ENCODE results near the gene METTL23. TPM values are rescaled to one million over a fixed set of nuclear protein-coding genes. Genes with fewer than 3 reads are reported as not detected.
A peak's percentile ranks its signal among the peaks of the same experiment; 100 is the strongest.

The METTL23 gene
- total and polyA plus RNA-seq, 8 donors = 1.2 to 72.1 (median 31.7) TPM

DNA sequence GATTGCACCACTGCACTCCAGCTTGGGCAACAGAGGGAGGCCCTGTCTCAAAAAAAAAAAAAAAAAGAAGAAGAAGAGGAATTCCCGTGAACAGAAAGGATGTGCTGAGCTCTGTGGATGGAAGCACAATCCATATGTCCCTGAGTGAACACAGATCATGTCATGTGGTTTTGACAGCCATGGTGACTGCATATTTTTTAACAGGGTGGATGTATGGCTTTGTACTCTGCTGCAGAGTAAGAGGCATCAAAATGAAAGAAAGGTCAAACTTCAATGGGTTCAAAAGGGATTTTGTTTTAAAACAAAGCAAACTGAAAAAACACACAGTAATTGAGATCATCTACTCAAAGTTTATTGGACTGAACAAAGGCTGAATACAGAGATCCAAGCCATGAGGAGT lies 47.4 kb upstream of the METTL23 start:
- H3K9me3 ChIP-seq = no peaks in the 10 kb centered on the region
- no peak for DNase-seq
- H3K4me3 ChIP-seq = no peak overlapping the region
- TF ChIP-seq POLR2AphosphoS5 (IDR thresholded peaks at IDR 0.05) (no peak), EP300 (IDR thresholded peaks at IDR 0.05) (no peak), POLR2A (IDR thresholded peaks at IDR 0.05) (no peak)
- TF ChIP-seq, protein P1, sequence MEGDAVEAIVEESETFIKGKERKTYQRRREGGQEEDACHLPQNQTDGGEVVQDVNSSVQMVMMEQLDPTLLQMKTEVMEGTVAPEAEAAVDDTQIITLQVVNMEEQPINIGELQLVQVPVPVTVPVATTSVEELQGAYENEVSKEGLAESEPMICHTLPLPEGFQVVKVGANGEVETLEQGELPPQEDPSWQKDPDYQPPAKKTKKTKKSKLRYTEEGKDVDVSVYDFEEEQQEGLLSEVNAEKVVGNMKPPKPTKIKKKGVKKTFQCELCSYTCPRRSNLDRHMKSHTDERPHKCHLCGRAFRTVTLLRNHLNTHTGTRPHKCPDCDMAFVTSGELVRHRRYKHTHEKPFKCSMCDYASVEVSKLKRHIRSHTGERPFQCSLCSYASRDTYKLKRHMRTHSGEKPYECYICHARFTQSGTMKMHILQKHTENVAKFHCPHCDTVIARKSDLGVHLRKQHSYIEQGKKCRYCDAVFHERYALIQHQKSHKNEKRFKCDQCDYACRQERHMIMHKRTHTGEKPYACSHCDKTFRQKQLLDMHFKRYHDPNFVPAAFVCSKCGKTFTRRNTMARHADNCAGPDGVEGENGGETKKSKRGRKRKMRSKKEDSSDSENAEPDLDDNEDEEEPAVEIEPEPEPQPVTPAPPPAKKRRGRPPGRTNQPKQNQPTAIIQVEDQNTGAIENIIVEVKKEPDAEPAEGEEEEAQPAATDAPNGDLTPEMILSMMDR (IDR thresholded peaks at IDR 0.05) = no peak
- H3K27me3 ChIP-seq = no peaks in the 10 kb centered on the region
- peaks cover 16 to 48% (median 33%) of the 10 kb centered on the region in 4 donors for H3K4me1 ChIP-seq
- intact Hi-C loops (cut with DNase I; ENCODE audit: low total_unique reads) = no loop called here
- H3K27ac ChIP-seq = no peak overlapping the region
- H3K36me3 ChIP-seq = peaks cover 0 to 49% (median 34%) of the 10 kb centered on the region in 4 donors
- WGBS, 5 donors = 79 to 92% (median 80%) methylated on average over 1 of the region's 1 CpG

DNA sequence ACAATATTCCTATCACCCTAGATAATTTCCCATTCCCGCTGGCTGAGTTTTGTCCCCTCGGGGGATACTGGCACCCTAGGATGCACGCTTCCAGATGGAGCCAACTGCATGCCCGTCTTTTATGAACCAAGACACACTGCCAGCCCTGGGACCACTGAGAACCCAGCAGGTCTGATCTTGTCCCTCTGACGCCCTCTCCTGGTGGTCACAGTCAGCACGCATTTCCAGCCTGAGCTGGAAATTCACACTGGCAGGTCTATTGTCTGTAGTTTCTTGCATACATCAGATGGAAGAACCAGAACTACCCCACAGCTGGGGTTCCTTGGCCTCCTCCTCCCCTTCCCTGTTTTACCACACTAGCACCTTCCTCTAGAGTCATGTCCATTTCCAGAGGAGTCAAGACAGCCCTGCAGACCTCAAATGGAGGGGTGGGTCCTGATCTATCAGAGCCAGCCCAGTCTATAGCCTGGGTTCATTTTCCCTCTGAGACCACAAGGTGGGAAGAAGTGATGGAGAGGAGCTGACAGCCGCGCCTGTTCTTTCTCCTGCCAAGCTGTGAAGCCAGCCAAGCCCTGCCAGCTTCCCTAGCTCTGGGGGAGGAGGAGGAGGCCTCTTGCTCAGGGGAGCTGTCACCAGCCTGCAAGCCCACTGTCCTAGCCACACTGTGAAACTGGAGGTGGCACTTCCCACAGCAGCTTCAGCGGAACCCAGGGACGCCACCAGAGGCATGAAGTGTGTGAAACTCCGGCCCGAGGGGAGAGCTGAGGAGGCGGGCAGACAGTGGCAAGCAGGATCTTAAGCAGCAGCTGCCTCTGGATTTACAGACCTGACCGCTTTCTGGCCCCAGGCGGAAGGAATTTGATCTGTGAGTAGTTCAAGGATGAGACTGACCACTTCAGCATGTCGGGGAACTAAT lies 45.2 kb upstream of the METTL23 start:
- H3K27ac ChIP-seq = peak overlapping the region in 4 of 5 donors; percentile 28 to 66 (median 32)
- peaks cover 16 to 67% (median 45%) of the 10 kb centered on the region in 4 donors for H3K4me1 ChIP-seq
- H3K4me3 ChIP-seq = no peak overlapping the region
- H3K27me3 ChIP-seq = no peaks in the 10 kb centered on the region
- DNase-seq = peak; percentile 80 to 91
- WGBS, 5 donors = 47 to 60% (median 57%) methylated on average over 12 to 16 of the region's 16 CpGs
- intact Hi-C loops (cut with DNase I; ENCODE audit: low total_unique reads) = no loop called here
- no peaks in the 10 kb centered on the region for H3K9me3 ChIP-seq
- peaks cover 0 to 52% (median 38%) of the 10 kb centered on the region in 4 donors for H3K36me3 ChIP-seq
- TF ChIP-seq POLR2AphosphoS5 (IDR thresholded peaks at IDR 0.05) (peak in 2 of 3 donors; percentile 15 to 53), EP300 (IDR thresholded peaks at IDR 0.05) (no peak), POLR2A (IDR thresholded peaks at IDR 0.05) (no peak)
- TF ChIP-seq, protein P1 (IDR thresholded peaks at IDR 0.05) = peak in 5 of 7 experiments; percentile 39 to 88 (median 78)

DNA sequence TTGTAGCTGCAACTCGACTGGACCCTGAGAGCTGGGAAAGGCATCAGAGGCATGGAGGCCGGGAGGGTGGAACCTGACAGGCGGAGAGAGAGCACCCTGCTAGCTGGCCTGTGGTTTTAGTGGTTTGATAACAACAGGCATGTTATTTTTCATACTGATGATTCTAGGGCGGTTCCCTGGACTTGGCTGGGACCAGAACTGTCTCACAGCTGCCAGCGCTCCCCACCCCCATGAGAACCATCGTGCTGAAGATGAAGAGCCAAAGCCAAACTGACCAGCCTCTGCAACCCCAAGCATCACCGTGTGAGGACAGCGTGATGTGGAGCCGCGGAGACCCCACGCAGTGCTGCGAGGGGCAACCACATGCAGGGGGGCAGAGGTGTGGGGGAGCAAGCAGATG lies 44.3 kb upstream of the METTL23 start:
- intact Hi-C loops (cut with DNase I; ENCODE audit: low total_unique reads) = no loop called here
- H3K36me3 ChIP-seq = peaks cover 0 to 51% (median 32%) of the 10 kb centered on the region in 4 donors
- peaks cover 21 to 76% (median 53%) of the 10 kb centered on the region in 4 donors for H3K4me1 ChIP-seq
- 81 to 84% (median 83%) methylated on average over 7 to 12 of the region's 12 CpGs for WGBS, 5 donors
- TF ChIP-seq POLR2A (IDR thresholded peaks at IDR 0.05) (no peak), POLR2AphosphoS5 (IDR thresholded peaks at IDR 0.05) (no peak)
- no peak overlapping the region for H3K4me3 ChIP-seq
- DNase-seq = no peak
- peak overlapping the region in 4 of 5 donors; percentile 28 to 66 (median 32) for H3K27ac ChIP-seq
- H3K9me3 ChIP-seq = no peaks in the 10 kb centered on the region
- no peaks in the 10 kb centered on the region for H3K27me3 ChIP-seq

DNA sequence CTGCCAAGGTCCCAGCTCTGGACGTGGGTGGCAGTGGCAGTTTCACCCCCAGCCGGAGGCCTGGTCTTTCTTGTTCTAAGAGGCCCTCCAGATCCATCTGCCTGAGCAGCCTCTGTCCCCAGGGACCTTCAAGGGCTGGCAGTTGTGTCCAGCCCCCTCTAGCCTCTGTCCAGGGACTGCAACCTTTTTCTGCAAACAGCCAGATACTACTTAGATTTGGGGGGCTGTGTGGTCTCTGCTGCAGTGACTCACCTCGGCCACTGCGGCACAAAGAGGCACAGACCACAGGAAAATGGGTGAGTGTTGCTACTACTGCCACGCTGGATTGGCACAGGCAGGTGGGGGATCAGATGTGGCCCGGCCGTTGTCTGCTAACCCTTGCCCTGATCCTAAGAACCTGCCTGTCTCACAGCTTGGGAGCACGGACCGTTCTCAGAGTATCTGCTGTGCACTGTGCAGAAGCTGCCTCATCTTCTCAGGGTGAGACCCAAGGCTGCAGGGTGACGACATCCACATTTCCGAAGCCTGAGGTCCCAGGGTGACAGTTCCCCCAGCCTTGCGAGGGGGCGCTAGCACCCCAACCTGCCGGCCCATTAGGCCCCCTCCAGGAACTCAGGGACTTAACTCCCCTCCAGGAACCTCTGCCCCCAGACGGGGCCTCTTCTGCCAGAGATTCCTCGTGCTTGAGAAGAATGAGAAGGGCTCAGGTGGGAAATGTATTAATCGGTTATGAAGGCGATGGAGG lies 43.5 kb upstream of the METTL23 start:
- no peaks in the 10 kb centered on the region for H3K9me3 ChIP-seq
- intact Hi-C loops (cut with DNase I; ENCODE audit: low total_unique reads) = no loop called here
- WGBS, 5 donors = 74 to 82% (median 78%) methylated on average over 14 to 18 of the region's 18 CpGs
- no peak for DNase-seq
- TF ChIP-seq POLR2AphosphoS5 (IDR thresholded peaks at IDR 0.05) (no peak), POLR2A (IDR thresholded peaks at IDR 0.05) (no peak), EP300 (IDR thresholded peaks at IDR 0.05) (no peak)
- TF ChIP-seq, protein P1 (IDR thresholded peaks at IDR 0.05) = no peak
- peaks cover 26 to 82% (median 54%) of the 10 kb centered on the region in 4 donors for H3K4me1 ChIP-seq
- H3K27me3 ChIP-seq = no peaks in the 10 kb centered on the region
- H3K4me3 ChIP-seq = no peak overlapping the region
- H3K27ac ChIP-seq = peak overlapping the region in 2 of 5 donors; percentile 28 to 66
- H3K36me3 ChIP-seq = peaks cover 0 to 45% (median 26%) of the 10 kb centered on the region in 4 donors
